Endothelial cell of umbilical vein (primary cell): Measurements from ENCODE around the gene FXYD3. TPM values are rescaled to one million over a fixed set of nuclear protein-coding genes. Genes with fewer than 3 reads are reported as not detected.

Source experiments
- BruUV-seq: library from RNA; stranded (reverse); fragments of 400-500 nt; replicated peaks from 2 replicates; lab custom pipeline; 2021; lab: Mats Ljungman, UMichigan
- CTCF ChIA-PET: fragments of 300-600, 350-600 bp; sonication (Branson Sonifier 250); formaldehyde crosslinking; loops from one replicate; lab custom pipeline; 2021; ENCODE audit warnings: antibody characterized with exemption, inconsistent platforms; lab: Charles Lee
- POLR2A ChIA-PET: fragments of 300-600, 350-600 bp; sonication (Branson Sonifier 250); formaldehyde crosslinking; loops from one replicate; lab custom pipeline; 2021; ENCODE audit warnings: antibody characterized with exemption, inconsistent platforms; lab: Charles Lee
- DNase-seq: peaks from one replicate; pipeline ENCODE4 v3.0.0-alpha.2; 2011; ENCODE audit warnings: low read depth, low spot score
- FAIRE-seq: peaks from 2 replicates; lab custom pipeline; 2011; peaks lifted over from hg19 to GRCh38; lab: Jason Lieb, UNC
- H2AFZ ChIP-seq: 2 replicates; pipeline ENCODE4 v1.6.0; 2012; ENCODE audit warnings: low read depth, low read length, control low read depth, inconsistent platforms
- H3K27ac ChIP-seq: 2 replicates; pipeline ENCODE4 v1.5.1; 2011; ENCODE audit warnings: low read depth, mild to moderate bottlenecking, control low read depth, low read length, moderate library complexity; ENCODE audit not compliant: insufficient read depth
- H3K27me3 ChIP-seq, 2 experiments: 2 replicates each; pipeline versions ENCODE4 v1.6.0 to v1.6.1; 2011; ENCODE audit warnings: low read length in 2 of 2, mixed read lengths in 1 of 2; ENCODE audit not compliant: control insufficient read depth in 2 of 2, insufficient read depth in 2 of 2
- H3K36me3 ChIP-seq, 2 experiments: 2 replicates in 1 of 2; 3 replicates in 1 of 2; pipeline ENCODE4 v1.5.1; 2011; ENCODE audit warnings: low read length in 2 of 2, mild to moderate bottlenecking in 1 of 2, moderate library complexity in 1 of 2; ENCODE audit not compliant: control insufficient read depth in 2 of 2, insufficient read depth in 2 of 2; ENCODE audit errors: extremely low read depth in 1 of 2
- H3K4me1 ChIP-seq: 3 replicates; pipeline ENCODE4 v1.5.1; 2011; ENCODE audit warnings: mild to moderate bottlenecking, low read length; ENCODE audit not compliant: control insufficient read depth, insufficient read depth; ENCODE audit errors: extremely low read depth
- H3K4me2 ChIP-seq: 2 replicates; pipeline ENCODE4 v1.6.1; 2011; ENCODE audit warnings: low read length, control low read depth, mixed read lengths; ENCODE audit not compliant: insufficient read depth
- H3K4me3 ChIP-seq, 3 experiments: fragments of 200-600 bp in 1 of 3; sonication (generic), shearing (Covaris generic) in 1 of 3; replicated peaks in 1 of 3; 2 replicates each; pipeline ENCODE4 v1.5.1; 2011 to 2016; ENCODE audit warnings: control low read depth in 3 of 3, low read length in 3 of 3, mild to moderate bottlenecking in 2 of 3, inconsistent platforms in 1 of 3, low read depth in 1 of 3, moderate library complexity in 1 of 3; ENCODE audit not compliant: insufficient read depth in 1 of 3
- H3K79me2 ChIP-seq: 2 replicates; pipeline ENCODE4 v1.6.0; 2012; ENCODE audit warnings: low read length, inconsistent platforms; ENCODE audit not compliant: control insufficient read depth, insufficient read depth
- H3K9ac ChIP-seq: replicated peaks from 2 replicates; pipeline ENCODE3; 2011; ENCODE audit warnings: low read length, control low read depth; ENCODE audit not compliant: insufficient read depth; ENCODE audit errors: extremely low read depth
- H3K9me1 ChIP-seq: replicated peaks from 3 replicates; pipeline ENCODE4 v1.6.0; 2011; ENCODE audit warnings: mild to moderate bottlenecking, low read length; ENCODE audit not compliant: control insufficient read depth, insufficient read depth; ENCODE audit errors: extremely low read depth
- H3K9me3 ChIP-seq: replicated peaks from 2 replicates; pipeline ENCODE4 v1.5.1; 2012; ENCODE audit warnings: low read length, inconsistent platforms; ENCODE audit not compliant: control insufficient read depth, insufficient read depth
- H4K20me1 ChIP-seq: replicated peaks from 2 replicates; pipeline ENCODE3; 2011; ENCODE audit warnings: mild to moderate bottlenecking, low read length; ENCODE audit not compliant: control insufficient read depth, insufficient read depth; ENCODE audit errors: extremely low read depth
- CTCF ChIP-seq, 2 donors: IDR thresholded peaks; 1 replicate in 1 of 2; 2 replicates in 1 of 2; pipeline ENCODE4 v1.5.1; 2011; ENCODE audit warnings: low read length in 2 of 2, mild to moderate bottlenecking in 2 of 2, moderate library complexity in 2 of 2, control low read depth in 1 of 2, inconsistent platforms in 1 of 2, low read depth in 1 of 2; ENCODE audit not compliant: insufficient read depth in 1 of 2; ENCODE audit errors: extremely low read depth in 1 of 2
- EZH2 ChIP-seq: IDR thresholded peaks from 2 replicates; pipeline ENCODE4 v1.6.1; 2012; ENCODE audit warnings: borderline replicate concordance, low read depth, mild to moderate bottlenecking, moderate library complexity, low read length, inconsistent platforms; ENCODE audit not compliant: severe bottlenecking
- FOS ChIP-seq: IDR thresholded peaks from 2 replicates; pipeline ENCODE4 v1.6.1; 2011; ENCODE audit warnings: mild to moderate bottlenecking, low read length, moderate library complexity, borderline replicate concordance; ENCODE audit not compliant: insufficient read depth
- GATA2 ChIP-seq: IDR thresholded peaks from 2 replicates; pipeline ENCODE4 v1.7.0; 2011; ENCODE audit warnings: low read depth, mild to moderate bottlenecking, moderate library complexity, mixed read lengths, low read length; ENCODE audit not compliant: insufficient read length, insufficient read depth
- JUN ChIP-seq: IDR thresholded peaks from 2 replicates; pipeline ENCODE4 v1.6.1; 2011; ENCODE audit warnings: borderline replicate concordance, low read depth; ENCODE audit not compliant: insufficient read length, insufficient read depth
- MYC ChIP-seq: IDR thresholded peaks from one replicate; pipeline ENCODE4 v1.6.1; 2011; ENCODE audit warnings: mild to moderate bottlenecking, low read depth, low read length
- POLR2A ChIP-seq: IDR thresholded peaks from 2 replicates; pipeline ENCODE4 v1.6.1; 2012; ENCODE audit warnings: low read depth, mild to moderate bottlenecking, control low read depth, low read length
- POLR2AphosphoS5 ChIP-seq: IDR thresholded peaks from 2 replicates; pipeline ENCODE4 v1.6.1; 2012; ENCODE audit warnings: low read depth, mild to moderate bottlenecking, control low read depth, low read length, moderate library complexity; ENCODE audit not compliant: insufficient read depth
- dilution Hi-C: fragments of 300-500 bp; cut with MboI; formaldehyde crosslinking; loops from one replicate; pipeline ENCODE4 v1.15.0; 2019; ENCODE audit warnings: low sequenced_read_pairs; ENCODE audit not compliant: extremely low pct_ligation_motif_present
- intact Hi-C: fragments of 100-400 bp; cut with micrococcal nuclease; formaldehyde crosslinking; loops from one replicate; pipeline ENCODE4 v1.10.0; 2022
- polyA plus RNA-seq, 4 experiments: library from polyadenylated mRNA; depleted of rRNA in 3 of 4; stranded (reverse) in 3 of 4; unstranded in 1 of 4; fragments of >200 nt; gene quantifications; 2 replicates each; pipeline versions ENCODE4 v1.2.1 to v1.2.3, GENCODE V29; 2011 to 2012; ENCODE audit warnings: missing spikeins in 1 of 4
- total RNA-seq: library from RNA; stranded (reverse); gene quantifications from 2 replicates; pipeline ENCODE4 v1.2.3, GENCODE V29; 2021
- TF ChIP-seq, protein P1 (sequence below): IDR thresholded peaks from 2 replicates; pipeline ENCODE4 v1.6.1; 2011; ENCODE audit not compliant: insufficient read depth, insufficient read length

The FXYD3 gene
- total and polyA plus RNA-seq, 2 donors (not counting 3 experiments of a cell fraction or from before 2014, with no cell fraction given): not detected

DNA sequence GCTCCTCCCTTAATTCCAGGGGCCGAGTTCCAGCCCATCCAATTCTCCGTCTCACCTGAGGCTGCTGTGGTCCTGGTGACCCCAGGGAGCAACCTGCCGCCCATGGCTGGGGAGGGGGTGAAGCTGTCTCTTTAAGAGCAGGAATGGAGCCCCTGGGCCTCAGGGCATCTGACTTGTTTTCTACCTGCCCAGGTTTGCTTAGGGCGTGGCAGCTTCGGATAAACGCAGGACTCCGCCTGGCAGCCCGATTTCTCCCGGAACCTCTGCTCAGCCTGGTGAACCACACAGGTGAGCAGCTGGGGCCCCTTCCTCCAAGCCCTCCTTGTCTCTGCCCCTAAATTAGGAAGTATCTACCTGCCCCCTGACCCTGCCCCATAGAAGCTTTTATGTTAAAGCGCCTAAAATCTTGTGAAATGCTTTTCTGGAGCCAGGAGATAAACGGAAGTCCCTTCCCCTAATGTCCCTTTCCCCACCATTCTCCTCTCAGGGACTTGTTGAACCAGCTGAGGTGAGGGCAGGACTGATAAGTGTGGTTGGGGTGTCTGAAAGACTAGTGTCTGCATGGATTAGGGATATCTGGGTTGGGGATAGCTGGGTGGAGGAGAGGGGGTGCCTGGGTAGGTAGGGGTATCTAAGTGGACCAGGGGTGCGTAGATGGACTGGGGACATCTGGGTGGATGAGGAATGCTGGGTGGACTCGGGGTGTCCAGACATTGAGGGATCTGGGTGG lies 614 bp downstream of the FXYD3 start:
- no peak overlapping the region for H2AFZ ChIP-seq
- DNase-seq (no peak), FAIRE-seq (no peak)
- no peaks in the 10 kb centered on the region for H3K36me3 ChIP-seq
- H3K27ac ChIP-seq: no peak overlapping the region
- H3K9ac ChIP-seq: no peak overlapping the region
- H3K79me2 ChIP-seq: no peaks in the 10 kb centered on the region
- H3K9me3 ChIP-seq: no peaks in the 10 kb centered on the region
- no peak for TF ChIP-seq FOS
- TF ChIP-seq MYC: no peak
- TF ChIP-seq, protein P1, sequence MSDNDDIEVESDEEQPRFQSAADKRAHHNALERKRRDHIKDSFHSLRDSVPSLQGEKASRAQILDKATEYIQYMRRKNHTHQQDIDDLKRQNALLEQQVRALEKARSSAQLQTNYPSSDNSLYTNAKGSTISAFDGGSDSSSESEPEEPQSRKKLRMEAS: no peak
- no peak for TF ChIP-seq POLR2AphosphoS5
- TF ChIP-seq POLR2A: no peak
- TF ChIP-seq JUN: no peak
- no peak for TF ChIP-seq EZH2
- TF ChIP-seq GATA2: no peak
- no peak for TF ChIP-seq CTCF (IDR thresholded peaks at IDR 0.05; ENCODE audit: extremely low read depth in 1 of 2, insufficient read depth in 1 of 2, low read depth in 1 of 2, low read length in 2 of 2)
- POLR2A ChIA-PET: no interaction called here
- H3K27me3 ChIP-seq: no peaks in the 10 kb centered on the region
- H3K4me1 ChIP-seq: no peaks in the 10 kb centered on the region
- dilution Hi-C loops (no loop called here), intact Hi-C loops (no loop called here)
- H3K4me2 ChIP-seq: no peak overlapping the region
- CTCF ChIA-PET: interaction anchor here (1.0 to 2.2 kb wide), 5 partner anchors 8 to 72 kb away, joined by 3 to 8 read pairs (median 4); partner anchors contain the start of gene FXYD7
- H3K9me1 ChIP-seq: no peaks in the 10 kb centered on the region
- H4K20me1 ChIP-seq: no peaks in the 10 kb centered on the region
- no TSS peak for BruUV-seq
- no peak overlapping the region for H3K4me3 ChIP-seq
